Tibial nerve (tissue), 3 donors: ENCODE data around the gene NFXL1.

ENCODE experiments used
- POLR2A ChIP-seq, 2 donors: fragments of 450-650 bp; IDR thresholded peaks; one replicate each; pipeline ENCODE4 v1.6.1; 2017; ENCODE audit warnings: antibody characterized with exemption in 2 of 2, mild to moderate bottlenecking in 2 of 2, moderate library complexity in 2 of 2
- TF ChIP-seq, protein P1 (sequence below), 5 experiments: fragments of 200-600 bp in 3 of 5; fragments of 450-650 bp in 2 of 5; sonication (generic) in 3 of 5; IDR thresholded peaks; one replicate each; pipeline ENCODE4 v1.5.1; 2016 to 2019; ENCODE audit warnings: antibody characterized with exemption in 5 of 5, mild to moderate bottlenecking in 3 of 5, moderate library complexity in 2 of 5

DNA sequence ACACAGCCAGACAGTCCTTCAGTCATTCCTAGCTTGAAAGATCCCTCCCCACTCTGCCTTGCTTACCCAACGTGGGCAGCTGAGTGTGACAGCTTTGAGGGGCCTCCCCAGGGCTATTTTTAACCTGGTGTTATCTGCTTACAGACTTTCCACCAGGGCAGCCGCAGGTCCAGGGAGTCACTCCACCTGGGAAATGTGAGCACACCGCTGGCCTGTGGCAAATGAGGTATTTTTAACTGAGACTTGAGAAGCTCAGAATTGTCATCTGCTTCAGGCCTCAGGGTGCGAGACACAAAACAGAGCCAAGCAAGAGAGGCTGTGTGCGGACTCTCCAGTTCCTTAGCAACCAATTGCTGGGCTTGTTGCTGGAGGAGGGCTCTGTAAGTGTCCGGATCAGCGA lies 89.5 kb downstream of the NFXL1 start:
- TF ChIP-seq, protein P1, sequence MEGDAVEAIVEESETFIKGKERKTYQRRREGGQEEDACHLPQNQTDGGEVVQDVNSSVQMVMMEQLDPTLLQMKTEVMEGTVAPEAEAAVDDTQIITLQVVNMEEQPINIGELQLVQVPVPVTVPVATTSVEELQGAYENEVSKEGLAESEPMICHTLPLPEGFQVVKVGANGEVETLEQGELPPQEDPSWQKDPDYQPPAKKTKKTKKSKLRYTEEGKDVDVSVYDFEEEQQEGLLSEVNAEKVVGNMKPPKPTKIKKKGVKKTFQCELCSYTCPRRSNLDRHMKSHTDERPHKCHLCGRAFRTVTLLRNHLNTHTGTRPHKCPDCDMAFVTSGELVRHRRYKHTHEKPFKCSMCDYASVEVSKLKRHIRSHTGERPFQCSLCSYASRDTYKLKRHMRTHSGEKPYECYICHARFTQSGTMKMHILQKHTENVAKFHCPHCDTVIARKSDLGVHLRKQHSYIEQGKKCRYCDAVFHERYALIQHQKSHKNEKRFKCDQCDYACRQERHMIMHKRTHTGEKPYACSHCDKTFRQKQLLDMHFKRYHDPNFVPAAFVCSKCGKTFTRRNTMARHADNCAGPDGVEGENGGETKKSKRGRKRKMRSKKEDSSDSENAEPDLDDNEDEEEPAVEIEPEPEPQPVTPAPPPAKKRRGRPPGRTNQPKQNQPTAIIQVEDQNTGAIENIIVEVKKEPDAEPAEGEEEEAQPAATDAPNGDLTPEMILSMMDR (IDR thresholded peaks at IDR 0.05): no peak
- no peak for TF ChIP-seq POLR2A (IDR thresholded peaks at IDR 0.05)
